ENCODE results near the gene VPS41. TPM values are rescaled to one million over a fixed set of nuclear protein-coding genes. Genes with fewer than 3 reads are reported as not detected.

Gene VPS41
- total and polyA plus RNA-seq, 10 donors: 11.2 to 97.4 (median 66.2) TPM

DNA sequence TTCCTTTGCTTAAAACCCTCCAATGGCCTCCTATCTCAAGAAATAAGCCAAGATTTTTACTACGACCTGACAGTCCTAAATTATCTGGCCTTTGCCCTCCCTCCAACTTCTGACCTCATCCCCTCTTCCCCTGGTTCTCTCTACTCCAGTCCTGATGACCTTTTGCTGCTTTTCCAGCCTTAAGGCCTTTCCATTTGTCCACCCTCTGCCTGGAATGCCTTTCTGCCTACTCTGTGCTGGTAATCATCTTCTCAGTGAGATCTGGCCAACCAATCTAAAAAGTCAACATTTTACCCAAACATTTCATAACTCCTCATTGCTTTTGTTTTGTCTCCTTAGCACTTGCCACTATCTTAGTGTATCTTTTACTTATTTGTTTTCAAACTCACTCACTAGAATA lies 75.7 kb downstream of the VPS41 start:
- 72 to 93% (median 83%) methylated on average over 1 of the region's 1 CpG for WGBS, 5 donors
- Histone ChIP-seq H3K27me3 (replicated peaks in 1 of 7) (no peaks in the 10 kb centered on the region), H3K4me1 (peaks cover 0 to 6% (median 0%) of the 10 kb centered on the region in 6 donors), H3K27ac (no peak overlapping the region), H3K4me3 (no peak overlapping the region), H3K9me3 (no peaks in the 10 kb centered on the region), H3K36me3 (peaks cover 0 to 14% (median 0%) of the 10 kb centered on the region in 6 donors)
- intact Hi-C loops (cut with DNase I; ENCODE audit: low total_unique reads): no loop called here
- no peak for DNase-seq
- no peak for TF ChIP-seq POLR2AphosphoS5 (IDR thresholded peaks at IDR 0.05)
- TF ChIP-seq, protein P1, sequence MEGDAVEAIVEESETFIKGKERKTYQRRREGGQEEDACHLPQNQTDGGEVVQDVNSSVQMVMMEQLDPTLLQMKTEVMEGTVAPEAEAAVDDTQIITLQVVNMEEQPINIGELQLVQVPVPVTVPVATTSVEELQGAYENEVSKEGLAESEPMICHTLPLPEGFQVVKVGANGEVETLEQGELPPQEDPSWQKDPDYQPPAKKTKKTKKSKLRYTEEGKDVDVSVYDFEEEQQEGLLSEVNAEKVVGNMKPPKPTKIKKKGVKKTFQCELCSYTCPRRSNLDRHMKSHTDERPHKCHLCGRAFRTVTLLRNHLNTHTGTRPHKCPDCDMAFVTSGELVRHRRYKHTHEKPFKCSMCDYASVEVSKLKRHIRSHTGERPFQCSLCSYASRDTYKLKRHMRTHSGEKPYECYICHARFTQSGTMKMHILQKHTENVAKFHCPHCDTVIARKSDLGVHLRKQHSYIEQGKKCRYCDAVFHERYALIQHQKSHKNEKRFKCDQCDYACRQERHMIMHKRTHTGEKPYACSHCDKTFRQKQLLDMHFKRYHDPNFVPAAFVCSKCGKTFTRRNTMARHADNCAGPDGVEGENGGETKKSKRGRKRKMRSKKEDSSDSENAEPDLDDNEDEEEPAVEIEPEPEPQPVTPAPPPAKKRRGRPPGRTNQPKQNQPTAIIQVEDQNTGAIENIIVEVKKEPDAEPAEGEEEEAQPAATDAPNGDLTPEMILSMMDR (IDR thresholded peaks at IDR 0.05 in 8 of 11, conservative IDR thresholded peaks at IDR 0.05 in 3 of 11): no peak
- no peak for TF ChIP-seq POLR2A (IDR thresholded peaks at IDR 0.05)

GRCh38 chr7:38831259-38831996 lies 77.6 kb downstream of the VPS41 start:
- Histone ChIP-seq H3K27me3 (replicated peaks in 1 of 7) (no peaks in the 10 kb centered on the region), H3K27ac (no peak overlapping the region), H3K9me3 (no peaks in the 10 kb centered on the region), H3K36me3 (peaks cover 0 to 12% (median 0%) of the 10 kb centered on the region in 6 donors), H3K4me1 (peaks cover 0 to 16% (median under 1%) of the 10 kb centered on the region in 6 donors), H3K4me3 (no peak overlapping the region)
- DNase-seq: no peak
- intact Hi-C loops (cut with DNase I; ENCODE audit: low total_unique reads): no loop called here
- TF ChIP-seq, protein P1 (IDR thresholded peaks at IDR 0.05 in 8 of 11, conservative IDR thresholded peaks at IDR 0.05 in 3 of 11): no peak
- TF ChIP-seq POLR2A (IDR thresholded peaks at IDR 0.05) (no peak), POLR2AphosphoS5 (IDR thresholded peaks at IDR 0.05) (no peak)
- WGBS, 5 donors: 81 to 91% (median 87%) methylated on average over 6 of the region's 6 CpGs

- DNase-seq: no peak
- Histone ChIP-seq H3K27ac (no peak overlapping the region), H3K4me1 (peaks cover 0 to 22% (median 3%) of the 10 kb centered on the region in 6 donors), H3K36me3 (peaks cover 0 to 12% (median 0%) of the 10 kb centered on the region in 6 donors), H3K9me3 (no peaks in the 10 kb centered on the region), H3K27me3 (replicated peaks in 1 of 7) (no peaks in the 10 kb centered on the region), H3K4me3 (no peak overlapping the region)
- TF ChIP-seq POLR2A (IDR thresholded peaks at IDR 0.05) (no peak), POLR2AphosphoS5 (IDR thresholded peaks at IDR 0.05) (no peak)
- TF ChIP-seq, protein P1 (IDR thresholded peaks at IDR 0.05 in 8 of 11, conservative IDR thresholded peaks at IDR 0.05 in 3 of 11): no peak
- intact Hi-C loops (cut with DNase I; ENCODE audit: low total_unique reads): no loop called here
- WGBS, 5 donors: 85 to 100% (median 94%) methylated on average over 2 of the region's 2 CpGs
These were observed 78.2 kb downstream of the VPS41 start for GRCh38 chr7:38830826-38831225.

DNA sequence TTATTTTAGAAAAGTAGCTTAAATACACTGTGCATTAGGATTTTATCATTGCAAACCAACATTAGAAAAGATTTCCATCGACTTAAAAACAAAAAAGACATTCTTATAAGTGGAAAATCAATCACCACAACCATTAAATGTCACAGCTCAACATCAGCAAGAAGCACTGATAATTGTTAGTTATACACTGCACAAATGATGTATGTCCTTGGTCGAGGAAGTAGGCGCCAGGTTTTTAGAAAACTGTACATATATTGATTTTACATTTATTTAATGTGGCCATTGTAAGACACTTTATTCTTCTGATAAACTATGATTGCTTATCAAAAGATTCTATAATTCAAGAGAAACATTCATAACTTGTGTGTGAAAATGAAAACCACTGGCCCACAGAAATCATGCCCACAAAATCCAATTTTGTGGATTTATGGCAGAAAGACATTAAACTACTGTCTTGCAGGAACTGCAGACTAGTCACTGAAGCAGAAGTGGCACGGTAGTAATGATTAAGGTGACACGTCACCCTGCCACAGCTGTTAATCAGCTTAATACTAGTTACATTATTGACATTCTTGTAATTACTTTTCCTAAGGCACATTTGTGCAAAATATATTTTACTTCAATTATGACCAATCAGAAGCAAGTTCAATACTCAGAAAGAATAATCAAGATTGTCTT lies 79.4 kb downstream of the VPS41 start:
- TF ChIP-seq POLR2A (IDR thresholded peaks at IDR 0.05): no peak
- Histone ChIP-seq H3K9me3 (no peaks in the 10 kb centered on the region), H3K27ac (no peak overlapping the region), H3K36me3 (peaks cover 0 to 12% (median 0%) of the 10 kb centered on the region in 6 donors), H3K27me3 (replicated peaks in 1 of 7) (no peaks in the 10 kb centered on the region), H3K4me3 (no peak overlapping the region), H3K4me1 (peaks cover 0 to 28% (median 3%) of the 10 kb centered on the region in 6 donors)
- 88 to 95% (median 91%) methylated on average over 5 of the region's 5 CpGs for WGBS, 5 donors
- DNase-seq: no peak
- intact Hi-C loops (cut with DNase I; ENCODE audit: low total_unique reads): no loop called here
